ENCODE results near the gene HYOU1. TPM values are rescaled to one million over a fixed set of nuclear protein-coding genes. Genes with fewer than 3 reads are reported as not detected.

The HYOU1 gene
- polyA plus RNA-seq, 1 donor (not counting 4 experiments of a cell fraction or from before 2014, with no cell fraction given), result 119 TPM

GRCh38 chr11:119014209-119014924, 42.6 kb downstream of the HYOU1 start:
- dilution Hi-C loops (cut with MboI; ENCODE audit: extremely low pct_ligation_motif_present, low sequenced_read_pairs), result no loop called here
- Histone ChIP-seq H3K9me1 (ENCODE audit: control insufficient read depth, extremely low read depth, insufficient read depth, low read length) (no peaks in the 10 kb centered on the region), H3K9ac (ENCODE audit: control insufficient read depth, extremely low read depth, insufficient read depth, low read length) (no peak overlapping the region), H3K27me3 (ENCODE audit: control insufficient read depth, extremely low read depth, insufficient read depth, low read length) (no peaks in the 10 kb centered on the region), H3K36me3 (ENCODE audit: control insufficient read depth in 2 of 2, extremely low read depth in 1 of 2, insufficient read depth in 2 of 2, low read length in 2 of 2) (peaks cover 25 to 47% of the 10 kb centered on the region in 2 experiments), H3K4me3 (ENCODE audit: control insufficient read depth in 2 of 3, extremely low read depth in 1 of 3, insufficient read depth in 2 of 3, low read depth in 1 of 3, low read length in 3 of 3) (no peak overlapping the region), H3K4me2 (ENCODE audit: control insufficient read depth, extremely low read depth, insufficient read depth, low read depth, low read length) (no peak overlapping the region), H3K9me3 (ENCODE audit: control insufficient read depth, low read depth, low read length) (no peaks in the 10 kb centered on the region), H4K20me1 (ENCODE audit: control insufficient read depth, extremely low read depth, insufficient read depth, low read length) (peaks cover 2% of the 10 kb centered on the region), H3K79me2 (ENCODE audit: control insufficient read depth, insufficient read depth, low read length) (peaks cover 38% of the 10 kb centered on the region), H2AFZ (ENCODE audit: control insufficient read depth, low read length) (no peak overlapping the region), H3K27ac (ENCODE audit: control insufficient read depth, insufficient read depth, low read length) (no peak overlapping the region), H3K4me1 (ENCODE audit: control insufficient read depth, extremely low read depth, insufficient read depth, low read length) (peaks cover 12% of the 10 kb centered on the region)
- FAIRE-seq, result no peak
- no peak for DNase-seq (ENCODE audit: low read depth, low spot score)
- TF ChIP-seq EZH2 (IDR thresholded peaks at IDR 0.05; ENCODE audit: low read length), result no peak

- Histone ChIP-seq H3K9ac (ENCODE audit: control insufficient read depth, extremely low read depth, insufficient read depth, low read length) (no peak overlapping the region), H3K4me3 (ENCODE audit: control insufficient read depth in 2 of 3, extremely low read depth in 1 of 3, insufficient read depth in 2 of 3, low read depth in 1 of 3, low read length in 3 of 3) (no peak overlapping the region), H4K20me1 (ENCODE audit: control insufficient read depth, extremely low read depth, insufficient read depth, low read length) (peaks cover 2% of the 10 kb centered on the region), H3K4me2 (ENCODE audit: control insufficient read depth, extremely low read depth, insufficient read depth, low read depth, low read length) (no peak overlapping the region), H3K9me3 (ENCODE audit: control insufficient read depth, low read depth, low read length) (no peaks in the 10 kb centered on the region), H2AFZ (ENCODE audit: control insufficient read depth, low read length) (no peak overlapping the region), H3K4me1 (ENCODE audit: control insufficient read depth, extremely low read depth, insufficient read depth, low read length) (peaks cover 12% of the 10 kb centered on the region), H3K9me1 (ENCODE audit: control insufficient read depth, extremely low read depth, insufficient read depth, low read length) (no peaks in the 10 kb centered on the region), H3K79me2 (ENCODE audit: control insufficient read depth, insufficient read depth, low read length) (peaks cover 25% of the 10 kb centered on the region), H3K27me3 (ENCODE audit: control insufficient read depth, extremely low read depth, insufficient read depth, low read length) (no peaks in the 10 kb centered on the region), H3K27ac (ENCODE audit: control insufficient read depth, insufficient read depth, low read length) (no peak overlapping the region), H3K36me3 (ENCODE audit: control insufficient read depth in 2 of 2, extremely low read depth in 1 of 2, insufficient read depth in 2 of 2, low read length in 2 of 2) (peaks cover 26 to 47% of the 10 kb centered on the region in 2 experiments)
- no peak for TF ChIP-seq CTCF (optimal IDR thresholded peaks at IDR 0.05 in 1 of 3, IDR thresholded peaks at IDR 0.05 in 1 of 3, conservative IDR thresholded peaks at IDR 0.05 in 1 of 3; ENCODE audit: extremely low read depth in 1 of 3, insufficient read depth in 2 of 3, low read length in 3 of 3)
- no peak for FAIRE-seq
- no peak for DNase-seq (ENCODE audit: low read depth, low spot score)
- dilution Hi-C loops (cut with MboI; ENCODE audit: extremely low pct_ligation_motif_present, low sequenced_read_pairs), result no loop called here
Measured at GRCh38 chr11:119012629-119013170, 44.3 kb downstream of the HYOU1 start.
